ACC112 (cell line): ENCODE results near the gene LDLRAD2.

ENCODE experiments used
- H2AFZ ChIP-seq: fragments of 200-600 bp; sonication (generic); one replicate; pipeline ENCODE4 v1.6.0; 2017; ENCODE audit warnings: antibody characterized with exemption, low read length; ENCODE audit not compliant: unreplicated experiment
- H3K27ac ChIP-seq: fragments of 200-600 bp; sonication (generic); 2 replicates; pipeline ENCODE4 v1.5.1; 2014; ENCODE audit warnings: low read depth, mild to moderate bottlenecking, antibody characterized with exemption, low read length, moderate library complexity
- H3K27me3 ChIP-seq: fragments of 200-600 bp; sonication (generic); 2 replicates; pipeline ENCODE4 v1.6.1; 2014; ENCODE audit warnings: mild to moderate bottlenecking, antibody characterized with exemption, low read length, moderate library complexity, mixed read lengths; ENCODE audit not compliant: insufficient read depth
- H3K36me3 ChIP-seq: fragments of 200-600 bp; sonication (generic); 2 replicates; pipeline ENCODE4 v1.6.1; 2016; ENCODE audit warnings: mild to moderate bottlenecking, antibody characterized with exemption, low read length, moderate library complexity, mixed read lengths; ENCODE audit not compliant: insufficient read depth
- H3K4me1 ChIP-seq: fragments of 200-600 bp; sonication (generic); one replicate; pipeline ENCODE4 v1.6.1; 2016; ENCODE audit warnings: low read length, mixed read lengths; ENCODE audit not compliant: insufficient read depth, unreplicated experiment, control insufficient read depth
- H3K4me3 ChIP-seq: fragments of 200-600 bp; sonication (generic); 2 replicates; pipeline ENCODE4 v1.5.1; 2014; ENCODE audit warnings: mild to moderate bottlenecking, low read depth, low read length
- H3K79me2 ChIP-seq: fragments of 200-600 bp; sonication (generic); one replicate; pipeline ENCODE4 v1.6.0; 2016; ENCODE audit warnings: low read length; ENCODE audit not compliant: control insufficient read depth, unreplicated experiment, insufficient read depth

The LDLRAD2 gene

GRCh38 chr1:21854090-21854750 lies 42.2 kb downstream of the LDLRAD2 start:
- Histone ChIP-seq H3K4me1 (peaks cover 14% of the 10 kb centered on the region), H3K36me3 (0 out of 2 replicates have a peak, but pooled peaks cover 6% of the 10 kb centered on the region), H3K79me2 (no peaks in the 10 kb centered on the region), H3K27ac (no peak overlapping the region), H3K4me3 (no peak overlapping the region), H3K27me3 (no peaks in the 10 kb centered on the region), H2AFZ (no peak overlapping the region)

GRCh38 chr1:21854751-21855131 lies 42.7 kb downstream of the LDLRAD2 start:
- H3K36me3 ChIP-seq, result peaks cover 8% of the 10 kb centered on the region; the same call in 1 of the 2 replicates
- no peak overlapping the region for H2AFZ ChIP-seq
- H3K27me3 ChIP-seq, result no peaks in the 10 kb centered on the region
- peaks cover 14% of the 10 kb centered on the region for H3K4me1 ChIP-seq
- H3K4me3 ChIP-seq, result no peak overlapping the region
- no peak overlapping the region for H3K27ac ChIP-seq
- no peaks in the 10 kb centered on the region for H3K79me2 ChIP-seq

- peaks cover 14% of the 10 kb centered on the region for H3K4me1 ChIP-seq
- H2AFZ ChIP-seq, result no peak overlapping the region
- peaks cover 14% of the 10 kb centered on the region; the same call in 1 of the 2 replicates for H3K36me3 ChIP-seq
- no peak overlapping the region for H3K27ac ChIP-seq
- no peaks in the 10 kb centered on the region for H3K79me2 ChIP-seq
- no peaks in the 10 kb centered on the region for H3K27me3 ChIP-seq
- no peak overlapping the region for H3K4me3 ChIP-seq
These were observed 43.4 kb downstream of the LDLRAD2 start for GRCh38 chr1:21855257-21856096.

- Histone ChIP-seq H3K79me2 (no peaks in the 10 kb centered on the region), H3K4me1 (peaks cover 21% of the 10 kb centered on the region), H3K27me3 (no peaks in the 10 kb centered on the region), H3K4me3 (no peak overlapping the region), H3K36me3 (peaks cover 27% of the 10 kb centered on the region; the same call in 1 of the 2 replicates), H3K27ac (peak overlapping the region; percentile 1; the same call in 1 of the 2 replicates), H2AFZ (no peak overlapping the region)
These were observed 45.2 kb downstream of the LDLRAD2 start for GRCh38 chr1:21857142-21857839.

GRCh38 chr1:21857840-21858670 lies 46.0 kb downstream of the LDLRAD2 start:
- H3K4me1 ChIP-seq, result peaks cover 25% of the 10 kb centered on the region
- H3K27me3 ChIP-seq, result no peaks in the 10 kb centered on the region
- peak overlapping the region; percentile 1; the same call in 1 of the 2 replicates for H3K27ac ChIP-seq
- H3K79me2 ChIP-seq, result no peaks in the 10 kb centered on the region
- H3K36me3 ChIP-seq, result peaks cover 27% of the 10 kb centered on the region; the same call in 1 of the 2 replicates
- H2AFZ ChIP-seq, result no peak overlapping the region
- no peak overlapping the region for H3K4me3 ChIP-seq

- Histone ChIP-seq H3K4me3 (no peak overlapping the region), H2AFZ (no peak overlapping the region), H3K27ac (no peak overlapping the region), H3K27me3 (no peaks in the 10 kb centered on the region), H3K79me2 (no peaks in the 10 kb centered on the region), H3K4me1 (peaks cover 25% of the 10 kb centered on the region), H3K36me3 (peaks cover 29% of the 10 kb centered on the region; the same call in 1 of the 2 replicates)
These were observed 47.7 kb downstream of the LDLRAD2 start for GRCh38 chr1:21859669-21860179.

- Histone ChIP-seq H3K36me3 (peaks cover 29% of the 10 kb centered on the region; the same call in 1 of the 2 replicates), H3K27me3 (no peaks in the 10 kb centered on the region), H3K4me1 (peaks cover 25% of the 10 kb centered on the region), H3K79me2 (no peaks in the 10 kb centered on the region), H3K4me3 (no peak overlapping the region), H2AFZ (no peak overlapping the region), H3K27ac (no peak overlapping the region)
These were observed 48.9 kb downstream of the LDLRAD2 start for GRCh38 chr1:21860971-21861370.

GRCh38 chr1:21861602-21862429 lies 49.8 kb downstream of the LDLRAD2 start:
- Histone ChIP-seq H3K36me3 (peaks cover 29% of the 10 kb centered on the region; the same call in 1 of the 2 replicates), H3K27me3 (no peaks in the 10 kb centered on the region), H3K27ac (peak overlapping the region; percentile 48), H2AFZ (no peak overlapping the region), H3K79me2 (no peaks in the 10 kb centered on the region), H3K4me1 (peaks cover 25% of the 10 kb centered on the region), H3K4me3 (no peak overlapping the region)

- Histone ChIP-seq H3K4me3 (no peak overlapping the region), H3K27ac (no peak overlapping the region), H3K36me3 (peaks cover 30% of the 10 kb centered on the region; the same call in 1 of the 2 replicates), H3K79me2 (no peaks in the 10 kb centered on the region), H3K4me1 (peaks cover 12% of the 10 kb centered on the region), H2AFZ (no peak overlapping the region), H3K27me3 (no peaks in the 10 kb centered on the region)
These were observed 51.9 kb downstream of the LDLRAD2 start for GRCh38 chr1:21863981-21864380.
